H1 (cell line): ENCODE data around the gene GRID2. TPM values are rescaled to one million over a fixed set of nuclear protein-coding genes. Genes with fewer than 3 reads are reported as not detected.

Experiments used
- CTCF ChIA-PET: fragments of 300-600 bp; sonication (Branson Sonifier 250); formaldehyde crosslinking; loops from one replicate; lab custom pipeline; 2021; ENCODE audit not compliant: partially characterized antibody; lab: Charles Lee
- POLR2A ChIA-PET: fragments of 300-600 bp; sonication (Branson Sonifier 250); formaldehyde crosslinking; loops from one replicate; lab custom pipeline; 2021; ENCODE audit warnings: inconsistent platforms; ENCODE audit not compliant: partially characterized antibody; lab: Charles Lee
- DNase-seq, 2 experiments: peaks; one replicate each; pipeline versions ENCODE4 v3.0.0 to v3.0.0-alpha.2; 2010 to 2022; ENCODE audit warnings: low spot score in 2 of 2, low read depth in 1 of 2, mixed read lengths in 1 of 2
- FAIRE-seq: peaks from 2 replicates; lab custom pipeline; 2011; peaks lifted over from hg19 to GRCh38; lab: Jason Lieb, UNC
- H2AFZ ChIP-seq: 2 replicates; pipeline ENCODE4 v1.8.1; 2012; ENCODE audit warnings: low read length, inconsistent platforms
- H2AK5ac ChIP-seq: 2 replicates; pipeline ENCODE4 v1.6.1; 2013; ENCODE audit warnings: low read depth, low read length
- H2BK120ac ChIP-seq: replicated peaks from 2 replicates; pipeline ENCODE3; 2013; ENCODE audit warnings: low read depth, low read length, inconsistent platforms
- H2BK12ac ChIP-seq: 2 replicates; pipeline ENCODE4 v1.6.1; 2013; ENCODE audit warnings: low read depth, low read length
- H2BK15ac ChIP-seq: 2 replicates; pipeline ENCODE4 v1.6.1; 2013; ENCODE audit warnings: low read length
- H2BK20ac ChIP-seq: 2 replicates; pipeline ENCODE4 v1.6.1; 2013; ENCODE audit warnings: low read length
- H2BK5ac ChIP-seq: 2 replicates; pipeline ENCODE4 v1.6.1; 2013; ENCODE audit warnings: low read depth, low read length
- H3K14ac ChIP-seq: 2 replicates; pipeline ENCODE4 v1.6.1; 2013; ENCODE audit warnings: inconsistent platforms; ENCODE audit not compliant: insufficient read length
- H3K18ac ChIP-seq: 2 replicates; pipeline ENCODE4 v1.6.1; 2013; ENCODE audit warnings: low read length; ENCODE audit errors: extremely low read depth
- H3K23ac ChIP-seq: 2 replicates; pipeline ENCODE4 v1.6.1; 2013; ENCODE audit warnings: inconsistent platforms; ENCODE audit not compliant: insufficient read length
- H3K23me2 ChIP-seq: 2 replicates; pipeline ENCODE4 v1.6.1; 2013; ENCODE audit warnings: low read depth, low read length
- H3K27ac ChIP-seq: 2 replicates; pipeline ENCODE4 v1.6.1; 2011; ENCODE audit warnings: low read depth, low read length, inconsistent platforms
- H3K27me3 ChIP-seq, 4 experiments: replicated peaks in 1 of 4; 1 replicate in 1 of 4; 2 replicates in 3 of 4; pipeline versions ENCODE4 v1.6.1 to v1.8.1; 2011 to 2013; ENCODE audit warnings: low read length in 3 of 4, mild to moderate bottlenecking in 3 of 4, inconsistent platforms in 2 of 4, mixed read lengths in 2 of 4, moderate library complexity in 1 of 4; ENCODE audit not compliant: control insufficient read depth in 3 of 4, insufficient read depth in 3 of 4; ENCODE audit errors: extremely low read depth in 1 of 4
- H3K36me3 ChIP-seq, 4 experiments: 2 replicates each; pipeline versions ENCODE4 v1.6.1 to v1.8.1; 2011 to 2013; ENCODE audit warnings: mild to moderate bottlenecking in 4 of 4, low read length in 3 of 4, moderate library complexity in 2 of 4, control low read depth in 1 of 4, inconsistent platforms in 1 of 4; ENCODE audit not compliant: insufficient read depth in 4 of 4, control insufficient read depth in 2 of 4
- H3K4ac ChIP-seq: replicated peaks from 2 replicates; pipeline ENCODE3; 2013; ENCODE audit warnings: low read length, low read depth, mixed read lengths, inconsistent platforms; ENCODE audit not compliant: insufficient read length
- H3K4me1 ChIP-seq, 4 experiments: replicated peaks in 1 of 4; 1 replicate in 1 of 4; 2 replicates in 3 of 4; pipeline versions ENCODE4 v1.6.1 to v1.8.1; 2011 to 2013; ENCODE audit warnings: low read length in 3 of 4, inconsistent platforms in 2 of 4, mixed read lengths in 1 of 4; ENCODE audit not compliant: insufficient read depth in 4 of 4, control insufficient read depth in 3 of 4
- H3K4me2 ChIP-seq, 2 experiments: 2 replicates each; pipeline versions ENCODE4 v1.6.1 to v1.8.1; 2011 to 2013; ENCODE audit warnings: low read depth in 2 of 2, low read length in 2 of 2, control low read depth in 1 of 2, inconsistent platforms in 1 of 2, mild to moderate bottlenecking in 1 of 2; ENCODE audit not compliant: insufficient read depth in 1 of 2
- H3K4me3 ChIP-seq, 4 experiments: fragments of 200-600, 300-600 bp in 1 of 4; sonication (generic), shearing (Covaris generic), sonication (Bioruptor Twin) in 1 of 4; 2 replicates each; pipeline versions ENCODE4 v1.5.1 to v1.8.1; 2011 to 2016; ENCODE audit warnings: low read length in 4 of 4, low read depth in 3 of 4, control low read depth in 2 of 4, inconsistent platforms in 2 of 4, mild to moderate bottlenecking in 2 of 4, mixed read lengths in 1 of 4, moderate library complexity in 1 of 4; ENCODE audit not compliant: insufficient read depth in 2 of 4; ENCODE audit errors: extremely low read depth in 1 of 4
- H3K56ac ChIP-seq: replicated peaks from 2 replicates; pipeline ENCODE3; 2013; ENCODE audit warnings: low read depth, mild to moderate bottlenecking, mixed read lengths, low read length, inconsistent platforms; ENCODE audit not compliant: insufficient read length
- H3K79me1 ChIP-seq: 2 replicates; pipeline ENCODE4 v1.6.1; 2013; ENCODE audit warnings: low read depth, low read length, control low read depth
- H3K79me2 ChIP-seq, 2 experiments: 2 replicates each; pipeline versions ENCODE4 v1.6.1 to v1.8.1; 2012 to 2013; ENCODE audit warnings: low read length in 2 of 2, mild to moderate bottlenecking in 2 of 2, inconsistent platforms in 1 of 2; ENCODE audit not compliant: insufficient read depth in 2 of 2, control insufficient read depth in 1 of 2
- H3K9ac ChIP-seq, 4 experiments: replicated peaks in 1 of 4; 1 replicate in 1 of 4; 2 replicates in 3 of 4; pipeline versions ENCODE4 v1.6.1 to v1.8.1; 2011 to 2013; ENCODE audit warnings: low read depth in 3 of 4, low read length in 3 of 4, control low read depth in 2 of 4, mild to moderate bottlenecking in 2 of 4, moderate library complexity in 2 of 4, inconsistent platforms in 1 of 4; ENCODE audit errors: extremely low read depth in 1 of 4
- H3K9me3 ChIP-seq, 2 experiments: 2 replicates each; pipeline versions ENCODE4 v1.6.1 to v1.8.1; 2012 to 2013; ENCODE audit warnings: mild to moderate bottlenecking in 2 of 2, moderate library complexity in 2 of 2, control low read depth in 1 of 2, inconsistent platforms in 1 of 2, low read depth in 1 of 2, low read length in 1 of 2, mixed read lengths in 1 of 2; ENCODE audit not compliant: insufficient read depth in 2 of 2
- H4K20me1 ChIP-seq, 2 experiments: replicated peaks in 1 of 2; 2 replicates each; pipeline versions ENCODE3 to v1.8.1; 2011 to 2013; ENCODE audit warnings: inconsistent platforms in 2 of 2, low read length in 2 of 2, mild to moderate bottlenecking in 1 of 2; ENCODE audit not compliant: insufficient read depth in 2 of 2, control insufficient read depth in 1 of 2
- H4K5ac ChIP-seq: 2 replicates; pipeline ENCODE4 v1.6.1; 2013; ENCODE audit warnings: low read length, low read depth, mixed read lengths, inconsistent platforms; ENCODE audit not compliant: insufficient read length
- H4K8ac ChIP-seq: 2 replicates; pipeline ENCODE4 v1.8.0; 2013; ENCODE audit warnings: mild to moderate bottlenecking, moderate library complexity, low read length, inconsistent platforms; ENCODE audit not compliant: insufficient read depth; ENCODE audit errors: extremely low read depth
- H4K91ac ChIP-seq: replicated peaks from 2 replicates; pipeline ENCODE3; 2013; ENCODE audit warnings: low read length, mixed read lengths, inconsistent platforms; ENCODE audit not compliant: insufficient read length
- CEBPB ChIP-seq: IDR thresholded peaks from 2 replicates; pipeline ENCODE4 v1.6.1; 2012; ENCODE audit warnings: low read depth, low read length
- RNF2 ChIP-seq: fragments of 200-900, 300-1000 bp; sonication (generic); IDR thresholded peaks from 2 replicates; pipeline ENCODE4 v1.7.1; 2016; ENCODE audit warnings: borderline replicate concordance, low read depth, mild to moderate bottlenecking, antibody characterized with exemption, low read length; ENCODE audit not compliant: poor library complexity, severe bottlenecking; ENCODE audit errors: missing control alignments
- WGBS, 2 experiments: shearing (Covaris generic) in 1 of 2; methylation state at CpG; one replicate each; pipeline versions ENCODE4 v1.1.6 to v1.1.7; 2013 to 2015; ENCODE audit warnings: low lambda C conversion rate in 2 of 2, mixed read lengths in 2 of 2, inconsistent platforms in 1 of 2, low coverage in 1 of 2, missing lambda C conversion rate in 1 of 2; ENCODE audit not compliant: insufficient replicate concordance in 2 of 2, insufficient coverage in 1 of 2, insufficient read length in 1 of 2; ENCODE audit errors: extremely low coverage in 1 of 2, missing lambda C conversion rate in 1 of 2; 5-methylcytosine and 5-hydroxymethylcytosine counted together
- polyA plus RNA-seq, 7 experiments: library from polyadenylated mRNA; depleted of rRNA in 3 of 7; stranded (reverse) in 5 of 7; unstranded in 2 of 7; fragments of >200 nt in 5 of 7; fragments of 200-250 nt in 2 of 7; gene quantifications; 1 replicate in 5 of 7; 2 replicates in 1 of 7; 4 replicates in 1 of 7; pipeline versions ENCODE4 v1.2.1 to v1.2.3, GENCODE V29; 2011 to 2013; ENCODE audit warnings: missing spikeins in 2 of 7, mixed read lengths in 2 of 7
- total RNA-seq: library from RNA; stranded (reverse); fragmentation: NEBNext Ultra II Directional; extraction: Animal tissue kit (Norgen Biotek cat#: 25700); gene quantifications from 2 replicates; pipeline ENCODE4 v1.2.1, GENCODE V29; 2021
- TF ChIP-seq, protein P1 (sequence below): IDR thresholded peaks from 2 replicates; pipeline ENCODE4 v1.6.1; 2012; ENCODE audit warnings: inconsistent platforms

GRID2 gene
- total and polyA plus RNA-seq, 2 of the 8 experiments (the other 6 are each of a cell fraction or from before 2014, with no cell fraction given): 31.1 to 81.9 TPM

GRCh38 chr4:92969650-92970379, 666.0 kb downstream of the GRID2 start:
- ChIA-PET CTCF (no interaction called here), POLR2A (no interaction called here)
- Histone ChIP-seq H2AK5ac (no peak overlapping the region), H3K4me2 (no peak overlapping the region), H3K9ac (no peak overlapping the region), H3K79me1 (no peaks in the 10 kb centered on the region), H3K23ac (no peak overlapping the region), H3K4ac (no peak overlapping the region), H3K14ac (no peak overlapping the region), H3K27ac (no peak overlapping the region), H3K4me1 (no peaks in the 10 kb centered on the region), H4K8ac (no peak overlapping the region), H3K4me3 (no peak overlapping the region), H3K36me3 (no peaks in the 10 kb centered on the region), H2AFZ (no peak overlapping the region), H2BK20ac (no peak overlapping the region), H2BK12ac (no peak overlapping the region), H4K20me1 (no peaks in the 10 kb centered on the region), H2BK120ac (no peak overlapping the region), H2BK15ac (no peak overlapping the region), H3K18ac (no peak overlapping the region), H2BK5ac (no peak overlapping the region), H3K56ac (no peak overlapping the region), H3K9me3 (no peaks in the 10 kb centered on the region), H3K23me2 (no peaks in the 10 kb centered on the region), H3K79me2 (no peaks in the 10 kb centered on the region; a peak in 1 of 4 replicates), H3K27me3 (no peaks in the 10 kb centered on the region), H4K91ac (no peak overlapping the region), H4K5ac (no peak overlapping the region)
- no peak for DNase-seq
- FAIRE-seq: no peak
- WGBS, 2 experiments: 85% methylated on average over 4 of the region's 4 CpGs; no CpG with 5 or more reads in 1 of the 2 experiments
- TF ChIP-seq RNF2: no peak
- peak; percentile 88 for TF ChIP-seq CEBPB
- TF ChIP-seq, protein P1, sequence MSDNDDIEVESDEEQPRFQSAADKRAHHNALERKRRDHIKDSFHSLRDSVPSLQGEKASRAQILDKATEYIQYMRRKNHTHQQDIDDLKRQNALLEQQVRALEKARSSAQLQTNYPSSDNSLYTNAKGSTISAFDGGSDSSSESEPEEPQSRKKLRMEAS: no peak
